PC-9 (cell line): ENCODE measurements around the gene SIK2.

Source experiments
- CTCF ChIP-seq: fragments of 200-600 bp; sonication (generic); conservative IDR thresholded peaks from 2 replicates; pipeline ENCODE4 v1.6.1; 2017; ENCODE audit warnings: mixed run types, antibody characterized with exemption, mild to moderate bottlenecking, moderate library complexity
- EZH2 ChIP-seq: fragments of 200-600 bp; sonication (generic); IDR thresholded peaks from 2 replicates; pipeline ENCODE4 v1.8.0; 2017; ENCODE audit warnings: antibody characterized with exemption, low read depth

- TF ChIP-seq CTCF: no peak
- no peak for TF ChIP-seq EZH2
Measured at GRCh38 chr11:111560800-111561199, 41.4 kb upstream of the SIK2 start.
